Activated gamma-delta T cell treated with Interleukin-2 at 50 U/mL for 16 hours (primary cell): ENCODE results near the gene CNEP1R1.
"Not testable (repeated sequence)": the region's sequence is repeated elsewhere in the genome, so short reads cannot be mapped to it uniquely, and the experiment has no call there.

ENCODE experiments used
- DNase-seq: peaks from one replicate; pipeline ENCODE4 v3.0.0-alpha.2; 2020

The CNEP1R1 gene, protein sequence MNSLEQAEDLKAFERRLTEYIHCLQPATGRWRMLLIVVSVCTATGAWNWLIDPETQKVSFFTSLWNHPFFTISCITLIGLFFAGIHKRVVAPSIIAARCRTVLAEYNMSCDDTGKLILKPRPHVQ

DNA sequence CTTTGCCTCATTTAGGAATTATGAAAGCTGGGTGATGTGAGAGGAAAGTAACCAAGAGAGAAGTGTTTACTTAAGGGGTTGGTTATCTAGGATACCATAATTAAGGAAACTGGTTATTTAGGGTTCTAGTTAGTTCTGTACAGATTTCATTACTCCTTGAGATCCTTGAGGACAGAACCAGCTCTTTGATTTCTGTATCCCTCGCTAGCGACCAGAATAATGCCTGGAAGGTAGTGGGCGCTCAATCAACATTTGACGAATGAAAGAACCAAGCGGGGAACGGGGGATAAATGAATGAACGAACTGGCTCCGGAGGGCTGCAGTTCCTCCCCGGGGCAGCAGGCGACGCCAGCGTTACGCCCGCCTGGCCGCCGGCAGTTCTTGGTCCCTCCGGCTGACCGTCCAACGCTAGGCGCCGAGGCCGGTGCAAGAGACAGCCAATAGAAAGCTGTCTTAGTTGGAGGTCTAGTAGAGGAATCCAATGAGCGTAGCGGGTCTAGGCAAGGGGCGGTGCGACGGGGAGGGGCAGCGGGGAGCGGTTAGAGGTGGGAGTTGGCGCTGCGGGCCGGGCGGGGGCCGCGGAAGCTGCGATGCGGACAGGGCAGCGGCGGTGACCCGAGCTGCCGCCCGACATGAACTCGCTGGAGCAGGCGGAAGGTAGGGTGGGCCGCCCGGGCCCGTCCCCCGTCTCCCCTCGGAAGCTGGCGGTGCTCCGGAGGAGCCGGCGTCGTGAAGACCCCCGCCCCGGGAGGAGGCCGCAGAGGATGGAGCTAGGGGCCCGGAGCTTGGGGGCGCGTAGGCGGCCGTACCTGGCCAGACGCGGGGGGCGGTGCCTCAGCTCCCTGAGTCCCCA is at the start of gene CNEP1R1:
Gene CNEP1R1 (plus strand): TSS at position 542 of the 853 bp plus-strand sequence. CDS start 91 bp downstream, at position 633.
- DNase-seq: peak; percentile 90

DNA sequence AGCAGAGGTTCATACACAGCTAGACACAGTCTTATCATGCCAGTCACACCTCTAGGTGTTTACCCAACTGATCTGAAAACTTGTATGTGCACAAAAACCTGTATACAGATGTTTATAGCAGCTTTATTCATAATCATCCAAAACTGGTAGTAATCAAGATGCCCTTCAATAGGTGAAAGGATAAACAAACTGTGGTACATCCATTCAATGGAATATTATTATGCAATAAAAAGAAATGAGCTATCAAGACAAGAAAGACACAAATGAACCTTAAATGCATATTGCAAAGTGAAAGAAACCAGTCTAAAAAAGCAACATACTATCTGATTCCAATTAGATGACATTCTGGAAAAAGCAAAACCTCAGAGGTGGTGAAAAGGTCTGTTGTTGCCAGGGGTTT is 47.6 kb upstream of the CNEP1R1 start:
- DNase-seq: no peak

DNA sequence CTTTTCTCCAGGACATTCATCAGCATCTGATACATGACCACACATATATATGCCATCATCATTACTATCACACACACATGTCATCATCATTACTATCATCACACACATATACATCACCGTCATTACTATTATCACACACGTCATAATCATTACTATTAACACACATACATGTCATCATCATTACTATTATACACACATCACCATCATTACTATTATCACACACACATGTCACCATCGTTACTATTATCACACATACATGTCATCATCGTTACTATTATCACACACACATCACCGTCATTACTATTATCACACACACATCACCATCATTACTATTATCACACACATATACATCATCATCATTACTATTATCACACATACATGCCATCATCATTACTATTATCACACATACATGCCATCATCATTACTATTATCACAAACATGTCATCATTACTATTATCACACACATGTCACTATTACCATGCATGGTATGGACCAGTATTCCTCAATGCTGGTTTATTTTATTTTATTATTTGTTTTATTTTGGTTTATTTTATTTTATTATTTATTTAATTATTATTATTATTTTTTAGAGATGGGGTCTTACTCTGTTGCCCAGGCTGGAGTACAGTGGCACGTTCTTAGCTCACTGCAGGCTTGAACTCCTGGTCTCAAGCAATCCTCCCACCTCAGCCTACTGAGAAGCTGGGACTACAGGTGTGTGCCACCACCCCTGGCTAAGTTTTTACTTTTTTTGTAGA is 46.3 kb upstream of the CNEP1R1 start:
- DNase-seq: no peak

DNA sequence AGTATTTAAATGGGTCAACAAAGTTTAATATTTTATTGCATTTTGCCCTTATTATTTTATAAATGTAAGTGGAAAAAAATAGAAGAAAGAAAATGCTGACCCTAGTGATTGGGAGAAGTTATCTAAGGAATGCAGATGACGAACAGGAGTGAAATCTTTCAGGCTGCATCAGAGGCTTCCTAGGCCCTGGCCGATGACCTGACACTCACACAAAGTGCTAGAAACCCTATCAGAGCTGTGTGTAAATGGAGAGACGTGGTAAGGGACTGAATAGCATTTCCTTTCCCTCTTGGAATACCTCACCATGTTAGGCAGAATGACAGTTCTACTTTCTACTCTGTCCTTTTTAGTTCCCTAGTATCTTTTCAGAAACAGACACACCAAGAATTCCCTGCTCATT is 44.9 kb upstream of the CNEP1R1 start:
- no peak for DNase-seq

DNA sequence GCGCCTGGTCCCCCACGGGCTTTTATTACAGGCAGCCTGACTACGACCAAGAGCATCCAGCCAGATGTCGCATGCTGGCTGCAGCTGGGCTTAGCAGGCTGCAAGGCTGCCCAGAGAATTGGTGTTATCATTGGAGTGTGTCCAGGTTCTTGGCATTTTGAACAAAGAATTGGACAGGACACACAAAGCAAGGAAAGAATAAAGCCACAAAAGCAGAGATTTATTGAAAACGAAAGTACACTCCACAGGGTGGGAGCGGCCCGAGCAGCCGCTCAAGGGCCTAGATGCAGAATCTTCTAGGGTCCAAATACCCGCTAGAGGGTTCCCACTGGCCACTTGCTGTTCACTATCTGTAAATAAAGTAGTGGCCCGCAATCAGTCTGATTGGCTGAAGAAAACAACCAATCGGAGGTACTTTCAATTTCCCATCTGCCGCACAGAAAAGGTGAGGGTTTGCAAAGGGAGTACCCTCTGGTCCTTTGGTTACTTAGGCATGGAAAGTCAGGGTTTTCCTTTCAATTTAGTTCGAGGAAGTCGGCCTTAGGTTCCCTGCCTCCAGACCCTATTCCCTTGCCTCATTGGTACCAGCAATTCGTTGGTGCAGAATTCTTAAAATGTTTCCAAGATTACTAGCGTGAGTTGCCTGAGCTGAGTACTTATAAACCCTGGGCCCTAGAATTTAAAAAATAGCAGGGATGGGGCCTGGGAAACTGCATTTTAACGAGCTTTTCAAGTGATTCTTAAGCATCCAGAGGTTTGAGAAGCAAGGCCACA is 38.5 kb upstream of the CNEP1R1 start:
- DNase-seq: no peak

DNA sequence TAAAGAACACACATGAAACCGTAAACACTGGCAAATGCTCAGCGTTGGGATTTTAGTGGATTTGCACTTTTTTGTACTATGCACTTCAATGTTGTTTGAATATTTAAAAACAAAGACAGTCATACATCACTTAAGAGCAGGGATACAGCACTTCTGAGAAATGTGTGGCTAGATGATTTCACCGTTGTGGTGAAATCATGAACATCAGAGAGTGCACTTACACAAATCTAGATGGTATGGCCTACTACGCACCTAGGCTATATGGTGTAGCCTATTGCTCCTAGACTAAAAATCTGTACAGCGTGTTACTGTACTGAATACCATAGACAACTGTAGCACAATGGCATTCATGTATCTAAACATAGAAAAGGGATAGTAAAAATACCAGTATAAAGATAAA is 37.6 kb upstream of the CNEP1R1 start:
- DNase-seq: no peak

DNA sequence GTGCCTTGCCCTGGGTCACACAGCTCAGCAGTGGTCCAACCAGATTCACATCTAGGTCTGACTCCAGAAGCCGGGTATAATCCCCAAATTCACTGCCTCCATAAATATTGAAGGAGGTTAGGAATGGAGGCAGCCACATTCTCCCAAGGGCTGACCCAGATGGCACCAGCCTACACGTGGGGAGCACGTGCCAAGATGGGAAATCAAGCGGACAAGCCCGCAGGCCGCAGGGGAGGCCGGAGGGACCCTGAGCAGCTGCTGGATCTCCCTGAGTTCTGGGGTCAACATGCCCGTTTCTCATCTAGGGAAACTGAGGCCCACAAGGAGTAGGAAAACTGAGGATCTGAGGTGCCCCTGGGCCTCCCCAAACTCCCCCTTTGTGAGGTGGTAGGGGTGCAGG is 32.2 kb upstream of the CNEP1R1 start:
- no peak for DNase-seq

DNA sequence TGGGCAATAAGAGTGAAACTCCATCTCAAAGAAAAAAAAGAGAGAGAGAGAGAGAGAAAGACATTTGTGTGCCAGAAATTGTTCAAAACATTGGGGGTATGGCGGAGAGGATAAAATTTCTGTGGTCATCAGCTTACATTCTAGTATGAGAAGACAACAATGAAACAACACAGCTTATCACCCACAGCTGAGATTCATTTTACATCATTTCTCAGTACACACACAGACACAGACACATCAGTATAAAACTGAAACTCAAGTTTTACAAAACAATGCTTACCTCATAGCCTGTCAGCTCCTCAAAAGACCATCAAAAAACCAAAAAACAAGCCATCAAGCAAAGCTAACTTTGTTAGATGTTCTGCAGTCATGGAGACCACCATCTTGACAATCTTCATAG is 31.4 kb upstream of the CNEP1R1 start:
- no peak for DNase-seq

DNA sequence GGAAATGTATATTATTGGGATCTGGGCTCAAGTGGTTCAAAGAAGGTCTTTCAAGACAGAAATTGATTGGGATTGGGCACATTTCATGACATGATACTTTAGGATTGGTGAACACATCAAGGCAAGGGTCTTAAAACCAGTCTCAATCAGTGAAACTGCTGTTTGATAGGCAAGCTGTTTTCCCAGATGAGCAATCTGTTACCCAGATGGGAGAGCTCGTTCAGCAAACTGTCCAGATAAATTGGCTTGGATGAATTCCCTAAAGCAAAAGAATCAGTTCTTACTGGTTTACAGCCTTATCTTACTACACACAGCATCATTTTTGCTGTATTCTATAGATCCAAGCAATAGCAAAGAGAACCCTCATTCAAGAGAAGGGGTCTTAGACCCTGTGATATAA is 31.0 kb upstream of the CNEP1R1 start:
- no peak for DNase-seq

DNA sequence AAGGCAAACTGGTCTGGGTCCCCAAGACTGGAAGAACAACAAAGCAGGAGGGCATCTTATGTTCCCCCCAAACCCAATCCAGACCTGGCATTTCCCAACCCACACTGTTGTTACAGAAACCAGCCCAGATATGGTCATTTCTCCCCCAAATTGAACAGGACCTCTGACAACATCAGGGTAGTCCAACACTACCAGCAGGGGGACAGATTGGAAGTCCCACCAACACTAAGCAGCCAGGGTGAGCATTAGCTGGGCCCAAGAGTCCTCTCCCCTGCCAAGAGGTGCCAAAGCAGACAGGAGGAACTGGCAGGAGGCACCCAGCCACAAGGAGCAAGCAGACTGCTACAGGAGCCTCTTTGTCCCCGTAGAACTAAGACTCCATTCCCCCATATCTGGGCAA is 29.3 kb upstream of the CNEP1R1 start:
- no peak for DNase-seq

DNA sequence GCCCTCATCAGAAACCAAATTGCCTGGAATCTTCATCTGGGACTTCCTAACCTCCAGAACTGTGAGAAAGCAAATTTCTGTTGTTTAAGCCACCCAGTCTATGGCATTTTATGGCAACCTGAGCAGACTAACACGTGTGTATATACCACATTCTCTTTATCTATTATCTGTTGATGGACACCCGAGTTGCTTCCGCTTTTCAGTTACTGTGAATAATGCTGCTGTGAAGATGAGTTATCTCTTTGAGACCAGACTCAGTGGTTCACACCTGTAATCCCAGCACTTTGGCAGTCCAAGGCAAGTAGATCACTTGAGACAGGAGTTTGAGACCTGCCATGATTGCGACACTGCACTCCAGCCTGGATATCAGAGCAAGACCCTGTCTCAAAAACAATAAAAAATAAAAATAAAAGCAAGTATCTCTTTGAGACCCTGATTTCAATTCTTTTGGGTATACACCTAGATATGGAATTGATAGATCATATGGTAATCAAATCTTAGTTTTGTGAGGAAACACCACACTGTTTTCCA is 27.2 kb upstream of the CNEP1R1 start:
- DNase-seq: no peak

DNA sequence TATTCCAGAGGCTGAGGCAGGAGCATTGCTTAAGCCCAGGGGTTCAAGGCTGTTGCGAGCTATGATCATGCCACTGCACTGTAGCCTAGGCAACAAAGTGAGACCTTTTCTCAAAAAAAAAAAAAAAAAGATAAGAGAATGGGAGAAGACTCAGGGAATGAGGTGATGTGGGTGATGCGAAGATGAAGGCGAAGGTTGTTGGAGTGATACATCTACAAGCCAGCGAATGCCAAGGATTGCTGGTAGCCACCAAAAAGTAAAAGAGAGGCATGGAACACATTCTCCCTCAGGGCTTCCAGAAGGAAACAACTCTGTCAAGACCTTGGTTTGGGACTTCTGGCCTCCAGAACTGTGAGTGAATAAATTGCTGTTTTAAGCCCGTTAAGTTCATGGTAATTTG is 26.0 kb upstream of the CNEP1R1 start:
- no peak for DNase-seq

DNA sequence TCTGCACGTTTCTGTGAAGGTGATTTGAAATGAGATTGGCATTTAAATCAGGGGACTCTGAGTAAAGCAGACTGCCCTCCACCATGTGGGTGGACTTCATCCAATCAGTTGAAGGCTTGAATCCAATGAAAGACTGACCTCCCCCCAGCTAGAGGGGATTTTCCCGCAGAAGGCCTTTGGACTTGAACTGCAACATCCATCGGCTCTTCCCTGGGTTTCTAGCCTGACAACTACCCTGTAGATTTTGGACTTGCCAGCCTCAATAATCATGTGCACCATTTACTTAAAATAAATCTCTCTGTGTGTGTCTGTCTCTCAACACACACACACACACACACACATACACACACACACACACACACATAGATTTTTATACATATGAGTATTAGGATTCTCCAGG is 23.9 kb upstream of the CNEP1R1 start:
- DNase-seq: no peak

DNA sequence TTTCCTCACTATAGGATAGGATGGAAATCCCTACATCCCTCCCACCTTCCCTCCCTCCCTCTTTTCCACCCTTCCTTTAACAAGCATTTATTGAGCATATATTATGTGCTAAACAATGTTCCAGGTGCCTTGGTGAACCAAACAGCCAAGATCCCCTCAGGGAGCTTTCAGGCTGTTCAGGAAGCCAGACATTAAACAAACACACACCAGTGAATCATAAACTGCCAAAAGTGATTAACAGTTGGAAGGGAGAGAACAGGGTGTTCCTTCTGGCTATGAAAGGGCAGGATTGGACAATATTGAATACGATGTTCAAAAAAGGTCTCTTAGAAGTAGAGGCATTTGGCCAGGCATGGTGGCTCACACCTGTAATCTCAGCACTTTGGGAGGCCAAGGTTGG is 22.8 kb upstream of the CNEP1R1 start:
- DNase-seq: no peak

DNA sequence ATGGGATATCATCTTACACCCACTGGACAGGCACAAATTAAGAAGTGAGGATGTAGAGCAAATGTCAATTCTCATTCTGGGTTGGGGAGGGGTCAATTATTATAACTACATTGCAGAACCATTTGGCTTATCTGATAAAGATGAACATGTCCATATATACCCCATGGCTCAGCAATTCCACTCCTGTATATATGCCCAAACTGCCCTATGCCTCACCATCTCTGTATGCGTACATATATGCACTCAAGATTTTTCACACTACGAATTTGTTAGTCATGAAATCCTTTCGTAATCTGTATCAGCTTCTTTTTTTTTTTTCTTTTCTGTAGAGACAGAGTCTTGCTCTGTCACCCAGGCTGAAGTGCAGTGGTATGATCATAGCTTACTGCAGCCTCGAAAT is 20.8 kb upstream of the CNEP1R1 start:
- DNase-seq: no peak

DNA sequence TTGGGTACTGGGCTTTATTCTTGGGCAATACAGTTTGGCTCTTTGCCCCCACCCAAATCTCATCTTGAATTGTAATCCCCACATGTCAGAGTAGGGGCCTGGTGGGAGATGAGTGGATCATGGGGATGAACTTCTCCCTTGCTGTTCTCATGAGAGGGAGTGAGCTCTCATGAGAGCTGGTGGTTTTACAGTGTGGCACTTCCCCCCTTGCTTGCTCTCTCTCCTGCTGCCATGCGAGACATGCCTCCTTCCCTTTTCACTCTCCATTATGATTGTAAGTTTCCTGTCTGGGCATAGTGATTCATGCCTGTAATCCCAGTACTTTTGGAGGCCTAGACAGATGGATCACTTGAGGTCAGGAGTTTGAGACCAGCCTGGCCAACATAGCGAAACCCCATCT is 18.1 kb upstream of the CNEP1R1 start:
- no peak for DNase-seq

DNA sequence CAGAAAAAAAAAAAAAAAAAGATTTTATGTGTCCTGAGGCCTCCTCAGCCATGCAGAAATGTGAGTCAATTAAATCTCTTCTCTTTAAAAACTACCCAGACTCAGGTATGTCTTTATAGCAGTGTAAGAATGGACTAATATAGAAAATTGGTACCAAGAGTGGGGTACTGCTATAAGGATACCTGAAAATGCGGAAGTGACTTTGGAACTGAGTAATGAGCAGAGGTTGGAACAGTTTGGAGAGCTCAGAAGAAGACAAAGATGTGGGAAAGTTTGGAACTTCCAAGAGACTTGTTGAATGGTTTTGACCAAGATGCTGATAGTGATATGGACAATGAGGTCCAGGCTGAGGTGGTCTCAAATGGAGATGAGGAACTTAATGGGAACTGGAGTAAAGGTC is 17.3 kb upstream of the CNEP1R1 start:
- DNase-seq: no peak

DNA sequence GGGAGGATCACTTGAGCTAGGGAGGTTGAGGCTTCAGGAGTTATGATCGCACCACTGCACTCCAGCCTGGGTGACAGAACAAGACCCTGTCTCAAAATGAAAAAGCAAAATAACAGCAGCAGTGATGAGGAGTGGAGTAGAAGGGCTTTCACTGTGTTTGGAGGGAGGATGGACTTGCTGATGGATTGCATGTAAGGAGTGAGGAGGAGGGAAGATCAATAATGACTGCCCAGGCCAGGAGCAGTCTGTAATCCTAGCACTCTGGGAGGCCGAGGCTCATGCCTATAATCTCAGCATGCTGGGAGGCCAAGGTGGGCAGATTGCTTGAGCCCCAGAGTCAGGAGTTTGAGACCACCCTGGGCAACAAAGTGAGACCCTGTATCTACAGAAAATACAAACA is 14.8 kb upstream of the CNEP1R1 start:
- no peak for DNase-seq

DNA sequence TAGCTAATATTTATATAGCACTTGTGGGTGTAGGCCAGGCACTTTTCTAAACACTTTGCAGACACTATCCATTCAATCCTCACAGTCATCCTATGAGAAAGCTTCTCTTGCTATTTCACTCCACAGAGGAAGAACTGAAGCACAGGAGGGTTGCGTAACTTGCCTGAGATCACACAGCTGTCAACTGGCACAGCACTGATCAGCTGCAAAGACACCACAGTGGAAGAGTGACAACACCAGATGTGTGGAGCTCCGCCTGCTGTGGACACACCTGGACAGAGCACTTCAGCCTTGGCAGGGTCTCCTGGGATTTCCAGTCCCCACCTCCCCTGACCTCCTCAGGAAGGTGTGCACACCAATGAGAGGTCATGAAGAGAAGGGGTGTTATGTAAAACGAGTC is 13.3 kb upstream of the CNEP1R1 start:
- DNase-seq: no peak

DNA sequence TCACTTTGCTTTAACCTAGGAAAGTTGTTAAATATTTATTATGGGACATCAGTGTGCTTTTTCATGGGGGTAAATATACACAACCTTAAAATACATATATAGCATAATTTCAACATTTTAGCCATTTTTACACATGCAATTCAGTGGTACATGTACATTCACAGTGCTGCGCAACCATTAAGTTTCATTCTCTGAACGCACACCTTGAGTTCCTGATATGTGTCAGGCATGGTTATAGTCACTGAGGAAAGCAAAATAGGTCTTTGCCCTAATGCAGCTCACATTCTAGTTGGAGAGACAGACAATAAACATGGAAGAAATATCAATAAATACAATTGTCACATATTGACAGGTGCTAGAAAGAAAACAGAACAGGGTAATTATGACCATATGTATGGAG is 12.8 kb upstream of the CNEP1R1 start:
- no peak for DNase-seq

DNA sequence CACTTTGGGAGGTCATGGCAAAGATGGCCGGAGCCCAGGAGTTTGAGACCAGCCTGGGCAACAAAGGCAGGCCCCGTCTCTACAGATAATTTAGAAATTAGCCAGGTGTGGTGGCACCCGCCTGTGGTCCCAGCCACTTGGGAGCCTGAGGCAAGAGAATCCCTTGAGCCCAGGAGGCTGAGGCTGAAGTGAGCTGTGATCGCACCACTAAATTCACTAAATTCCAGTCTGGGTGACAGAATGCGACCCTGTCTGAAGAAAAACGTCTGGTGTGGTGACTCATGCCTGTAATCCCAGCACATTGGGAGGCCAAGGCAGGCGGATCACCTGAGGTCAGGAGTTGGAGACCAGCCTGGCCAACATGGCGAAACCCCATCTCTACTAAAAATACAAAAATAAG is 10.8 kb upstream of the CNEP1R1 start:
- DNase-seq: not testable (repeated sequence)

DNA sequence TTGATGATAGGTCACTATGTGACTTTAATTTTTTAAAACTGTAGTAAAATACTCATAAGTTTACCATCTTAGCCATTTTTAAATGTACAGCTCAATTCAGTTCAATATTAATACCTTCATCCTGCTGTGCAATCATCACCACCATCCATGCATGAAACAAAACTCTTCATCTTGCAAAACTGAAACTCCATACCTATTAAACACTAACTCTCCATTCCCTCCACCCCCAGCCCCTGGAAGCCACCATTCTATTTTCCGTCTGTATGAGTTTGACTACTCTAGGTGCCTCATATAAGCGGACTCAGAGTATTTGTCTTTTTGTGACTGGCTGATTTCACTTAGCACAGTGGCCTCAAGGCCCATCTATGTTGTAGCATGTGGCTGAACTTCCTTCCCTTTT is 9.4 kb upstream of the CNEP1R1 start:
- no peak for DNase-seq

DNA sequence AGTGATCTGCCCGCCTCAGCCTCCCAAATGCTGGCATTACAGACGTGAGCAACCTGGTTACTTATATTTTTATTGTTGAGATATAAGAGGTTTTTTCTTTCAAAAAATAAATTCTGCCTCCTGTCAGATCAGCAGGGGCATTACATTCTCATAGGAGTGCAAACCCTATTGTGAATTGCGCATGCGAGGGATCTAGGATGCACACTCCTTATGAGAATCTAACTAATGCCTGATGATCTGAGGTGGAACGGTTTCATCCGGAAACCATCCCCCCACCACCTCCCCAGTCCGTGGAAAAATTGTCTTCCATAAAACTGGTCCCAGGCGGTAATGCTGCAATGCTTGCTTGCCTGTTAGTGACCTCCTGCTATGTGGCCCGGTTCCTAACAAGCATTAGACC is 7.5 kb upstream of the CNEP1R1 start:
- no peak for DNase-seq
